GM12878 (cell line): ENCODE data around the gene HSPE1. TPM values are rescaled to one million over a fixed set of nuclear protein-coding genes. Genes with fewer than 3 reads are reported as not detected.

Experiments used
- ATAC-seq: fragments of 200-7000 bp; cut with Tn5 transposase; 3 replicates; pipeline ENCODE4 v1.9.1; 2020; ENCODE audit warnings: mild to moderate bottlenecking, moderate library complexity
- BruUV-seq: library from RNA; stranded (reverse); fragments of 400-500 nt; replicated peaks from 2 replicates; lab custom pipeline; 2021; lab: Mats Ljungman, UMichigan
- CTCF ChIA-PET: fragments of 300-600 bp; sonication (Branson Sonifier 250); formaldehyde crosslinking; extraction: SDS; loops from one replicate; lab custom pipeline; 2021; ENCODE audit warnings: inconsistent platforms; lab: Yijun Ruan, JAX
- POLR2A ChIA-PET: fragments of 350-600 bp; formaldehyde crosslinking; extraction: SDS; loops from one replicate; lab custom pipeline; 2021; ENCODE audit warnings: inconsistent platforms; lab: Charles Lee
- RAD21 ChIA-PET: fragments of 300-600 bp; sonication (Branson Sonifier 250); formaldehyde crosslinking; loops from one replicate; lab custom pipeline; 2023; ENCODE audit warnings: antibody characterized with exemption; ENCODE audit not compliant: unreplicated experiment; lab: Charles Lee
- SMC1A ChIA-PET: fragments of 300-600 bp; sonication (Branson Sonifier 250); formaldehyde crosslinking; loops from one replicate; lab custom pipeline; 2023; ENCODE audit not compliant: unreplicated experiment, uncharacterized antibody; lab: Charles Lee
- DNase-seq: peaks from one replicate; pipeline ENCODE4 v3.0.0-alpha.2; 2011; ENCODE audit warnings: low read depth, low spot score
- FAIRE-seq: peaks from 3 replicates; lab custom pipeline; 2011; peaks lifted over from hg19 to GRCh38; lab: Jason Lieb, UNC
- H2AFZ ChIP-seq: 2 replicates; pipeline ENCODE4 v1.6.0; 2011; ENCODE audit warnings: low read depth, low read length, control low read depth; ENCODE audit not compliant: control insufficient read depth
- H3K27ac ChIP-seq: 2 replicates; pipeline ENCODE4 v1.5.1; 2011; ENCODE audit warnings: control low read depth; ENCODE audit not compliant: control insufficient read depth, insufficient read depth
- H3K27me3 ChIP-seq, 2 experiments: replicated peaks in 1 of 2; 2 replicates each; pipeline versions ENCODE4 v1.6.0 to v1.6.1; 2011; ENCODE audit warnings: low read length in 1 of 2; ENCODE audit not compliant: control insufficient read depth in 2 of 2, insufficient read depth in 2 of 2
- H3K36me3 ChIP-seq, 2 experiments: 2 replicates each; pipeline ENCODE4 v1.5.1; 2011; ENCODE audit warnings: low read length in 1 of 2; ENCODE audit not compliant: control insufficient read depth in 2 of 2, insufficient read depth in 2 of 2
- H3K4me1 ChIP-seq: 2 replicates; pipeline ENCODE4 v1.6.1; 2011; ENCODE audit warnings: mild to moderate bottlenecking, low read length, moderate library complexity, mixed read lengths; ENCODE audit not compliant: control insufficient read depth, insufficient read depth
- H3K4me2 ChIP-seq: 2 replicates; pipeline ENCODE4 v1.6.0; 2011; ENCODE audit warnings: control low read depth; ENCODE audit not compliant: control insufficient read depth, insufficient read depth
- H3K4me3 ChIP-seq: fragments of 200-600 bp; sonication (generic); 2 replicates; pipeline ENCODE4 v1.5.1; 2016
- H3K79me2 ChIP-seq: 2 replicates; pipeline ENCODE4 v1.6.0; 2011; ENCODE audit warnings: low read length; ENCODE audit not compliant: control insufficient read depth, insufficient read depth
- H3K9ac ChIP-seq: 2 replicates; pipeline ENCODE4 v1.8.0; 2011; ENCODE audit warnings: low read length, control low read depth, mixed read lengths; ENCODE audit not compliant: control insufficient read depth, insufficient read depth
- H3K9me3 ChIP-seq: replicated peaks from 3 replicates; pipeline ENCODE4 v1.5.1; 2011; ENCODE audit warnings: mild to moderate bottlenecking, low read length; ENCODE audit not compliant: control insufficient read depth, insufficient read depth
- H4K20me1 ChIP-seq: 2 replicates; pipeline ENCODE4 v1.6.0; 2011; ENCODE audit not compliant: control insufficient read depth, insufficient read depth
- ETV6 ChIP-seq, 2 experiments: fragments of 450-650 bp in 1 of 2; IDR thresholded peaks in 1 of 2; conservative IDR thresholded peaks in 1 of 2; 2 replicates each; pipeline ENCODE4 v1.6.1; 2014; ENCODE audit warnings: antibody characterized with exemption in 1 of 2, borderline replicate concordance in 1 of 2, low read depth in 1 of 2, mild to moderate bottlenecking in 1 of 2, moderate library complexity in 1 of 2
- FOS ChIP-seq: IDR thresholded peaks from 3 replicates; pipeline ENCODE4 v1.6.1; 2011; ENCODE audit warnings: borderline replicate concordance; ENCODE audit not compliant: insufficient read length; ENCODE audit errors: extremely low read depth
- HDAC6 ChIP-seq: fragments of 200-600 bp; sonication (generic); IDR thresholded peaks from one replicate; pipeline ENCODE4 v1.8.0; 2017; ENCODE audit warnings: antibody characterized with exemption; ENCODE audit not compliant: unreplicated experiment
- JUNB ChIP-seq: IDR thresholded peaks from 2 replicates; pipeline ENCODE4 v1.6.1; 2016; ENCODE audit warnings: antibody characterized with exemption, mild to moderate bottlenecking
- KDM1A ChIP-seq: fragments of 200-600 bp; sonication (generic); IDR thresholded peaks from 2 replicates; pipeline ENCODE4 v1.6.1; 2016; ENCODE audit warnings: borderline replicate concordance
- MTA2 ChIP-seq: fragments of 450-650 bp; IDR thresholded peaks from 2 replicates; pipeline ENCODE4 v1.6.1; 2016; ENCODE audit warnings: low read depth, mild to moderate bottlenecking, moderate library complexity
- POLR2AphosphoS2 ChIP-seq: IDR thresholded peaks from 2 replicates; pipeline ENCODE4 v1.6.1; 2011; ENCODE audit warnings: low read depth, mild to moderate bottlenecking, low read length, improper control_type of control experiment, moderate library complexity
- POU2F2 ChIP-seq: IDR thresholded peaks from 3 replicates; pipeline ENCODE4 v1.6.1; 2011; ENCODE audit warnings: low read depth, mild to moderate bottlenecking, low read length, borderline replicate concordance
- RBBP5 ChIP-seq: fragments of 200-600 bp; sonication (generic); conservative IDR thresholded peaks from 2 replicates; pipeline ENCODE4 v1.6.1; 2016
- RCOR1 ChIP-seq: conservative IDR thresholded peaks from 2 replicates; pipeline ENCODE4 v1.6.1; 2012; ENCODE audit warnings: low read depth, low read length, improper control_type of control experiment
- SP1 ChIP-seq: IDR thresholded peaks from one replicate; pipeline ENCODE4 v1.6.1; 2011; ENCODE audit warnings: low read depth, low read length
- SREBF2 ChIP-seq: IDR thresholded peaks from 2 replicates; pipeline ENCODE4 v1.6.1; 2012; ENCODE audit warnings: mild to moderate bottlenecking, low read length
- WGBS: methylation state at CpG from one replicate; pipeline ENCODE4 v1.1.6; 2016; ENCODE audit warnings: low lambda C conversion rate; ENCODE audit not compliant: insufficient replicate concordance, insufficient coverage; ENCODE audit errors: missing lambda C conversion rate; 5-methylcytosine and 5-hydroxymethylcytosine counted together
- in situ Hi-C: fragments of 300-500 bp; cut with MboI; formaldehyde crosslinking; loops from 9 replicates; pipeline ENCODE4 v1.14.3; 2018; ENCODE audit warnings: mixed read lengths
- intact Hi-C: fragments of 100-400 bp; cut with micrococcal nuclease; formaldehyde crosslinking; loops from one replicate; pipeline ENCODE4 v1.14.2; 2022; ENCODE audit not compliant: unreplicated experiment
- polyA plus RNA-seq, 11 experiments: library from polyadenylated mRNA; depleted of rRNA in 4 of 11; unstranded in 6 of 11; stranded (reverse) in 5 of 11; fragments of >200 nt; fragmentation: Nextera tagmentation in 4 of 11; fragmentation: Illumina TruSeq in 1 of 11; extraction: Ambion mirVana in 4 of 11; extraction: Trizol in 1 of 11; gene quantifications; 1 replicate in 1 of 11; 2 replicates in 10 of 11; pipeline versions ENCODE4 v1.2.1 to v1.2.3, GENCODE V29; 2011 to 2016; ENCODE audit warnings: inconsistent platforms in 2 of 11, missing spikeins in 2 of 11, low read depth in 1 of 11
- total RNA-seq, 4 experiments: library from RNA; depleted of rRNA in 3 of 4; stranded (reverse); fragments of >200 nt in 3 of 4; fragmentation: Illumina TruSeq in 1 of 4; extraction: Trizol in 1 of 4; gene quantifications; 2 replicates each; pipeline versions ENCODE4 v1.2.1 to v1.2.3, GENCODE V29; 2013 to 2021
- TF ChIP-seq, protein P1 (sequence below): IDR thresholded peaks from 2 replicates; pipeline ENCODE4 v1.6.1; 2011; ENCODE audit warnings: mild to moderate bottlenecking, low read depth, low read length, moderate library complexity; ENCODE audit not compliant: insufficient replicate concordance
- TF ChIP-seq, protein P2 (sequence below): IDR thresholded peaks from 2 replicates; pipeline ENCODE4 v1.6.1; 2012; ENCODE audit warnings: low read depth, low read length, improper control_type of control experiment

The HSPE1 gene
- total and polyA plus RNA-seq, 10 of the 15 experiments (the other 5 are each of a cell fraction or from before 2014, with no cell fraction given): 180 to 1,096 (median 505) TPM

DNA sequence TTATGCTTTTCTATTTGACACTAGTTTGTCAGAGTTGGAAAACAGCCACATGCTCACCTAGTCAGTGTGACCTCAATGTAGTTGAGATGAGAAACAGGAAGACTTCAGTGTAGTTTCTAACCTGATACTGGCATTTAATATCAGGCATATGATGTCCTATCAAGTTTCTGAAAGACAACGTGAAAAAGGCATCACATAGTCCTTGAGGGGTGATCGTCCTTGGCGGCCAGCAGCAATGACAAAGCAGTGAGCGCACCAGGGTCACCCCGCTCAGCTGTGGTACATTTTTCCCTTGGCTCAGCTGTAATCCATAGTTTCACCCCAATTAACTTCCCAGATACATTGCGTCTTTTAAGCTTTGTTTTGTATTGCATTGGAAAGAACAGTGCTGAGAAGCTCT, 4.3 kb downstream of the HSPE1 start:
- no peak for FAIRE-seq
- ChIA-PET POLR2A (interaction anchor here (0.6 to 12.1 kb wide), 3 partner anchors 10 to 1377 kb away, joined by 3 to 156 read pairs (median 3); partner anchors contain the start of gene MOB4), RAD21 (interaction anchor here (1.1 kb wide), 1 partner anchor 73 kb away, joined by 4 read pairs; no protein-coding TSS in a partner anchor), SMC1A (interaction anchor here (0.7 kb wide), 1 partner anchor 552 kb away, joined by 3 read pairs; no protein-coding TSS in a partner anchor), CTCF (interaction anchor here (0.6 kb wide), 1 partner anchor 54 kb away, joined by 3 read pairs; no protein-coding TSS in a partner anchor)
- Histone ChIP-seq H3K4me1 (no peaks in the 10 kb centered on the region), H3K27ac (no peak overlapping the region), H3K9ac (no peak overlapping the region), H2AFZ (no peak overlapping the region), H3K9me3 (no peaks in the 10 kb centered on the region), H3K4me2 (no peak overlapping the region), H3K4me3 (no peak overlapping the region), H3K79me2 (peaks cover 49% of the 10 kb centered on the region), H3K27me3 (no peaks in the 10 kb centered on the region), H3K36me3 (peaks cover 2 to 17% of the 10 kb centered on the region in 2 experiments), H4K20me1 (no peaks in the 10 kb centered on the region)
- TF ChIP-seq POLR2AphosphoS2: 0 out of 2 replicates have a peak, but pooled peaks have one; percentile 41
- TF ChIP-seq POU2F2: no peak
- WGBS: 87% methylated on average over 6 of the region's 6 CpGs
- in situ Hi-C loops: no loop called here
- no peak for DNase-seq
- BruUV-seq: no TSS peak
- intact Hi-C loops: no loop called here
- ATAC-seq: no peak

DNA sequence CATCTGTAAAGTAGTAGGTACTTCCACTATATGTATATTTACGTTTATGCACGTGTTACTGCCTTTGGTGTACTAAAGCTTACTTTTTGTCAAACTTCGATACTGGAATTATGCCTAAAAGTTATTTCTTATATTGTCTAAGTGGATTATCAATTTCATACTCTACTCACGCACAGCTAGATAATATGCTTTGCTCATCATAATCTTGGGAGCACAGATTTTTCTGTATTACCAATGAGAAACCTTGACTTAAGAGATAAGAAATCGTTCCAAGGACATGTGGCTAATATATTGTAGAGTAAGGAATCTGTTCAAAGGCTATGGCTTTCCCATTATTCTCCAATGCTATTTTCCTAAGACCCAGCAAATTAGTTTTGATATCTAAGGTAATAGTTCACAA, 6.5 kb downstream of the HSPE1 start:
- ChIA-PET POLR2A (interaction anchor here (1.0 to 12.1 kb wide), 3 partner anchors 8 to 72 kb away, joined by 3 to 156 read pairs (median 3); partner anchors contain the start of genes COQ10B, MOB4 and SF3B1), RAD21 (no interaction called here), CTCF (interaction anchor here (1.4 to 1.8 kb wide), 2 partner anchors 10 to 93 kb away, joined by 4 to 5 read pairs; no protein-coding TSS in a partner anchor), SMC1A (interaction anchor here (0.6 to 1.7 kb wide), 6 partner anchors 8 to 198 kb away, joined by 3 to 6 read pairs (median 3); partner anchors contain the start of gene MARS2)
- Histone ChIP-seq H3K4me3 (no peak overlapping the region), H3K9ac (no peak overlapping the region), H3K27me3 (no peaks in the 10 kb centered on the region), H3K27ac (no peak overlapping the region), H4K20me1 (no peaks in the 10 kb centered on the region), H3K4me2 (no peak overlapping the region), H3K9me3 (no peaks in the 10 kb centered on the region)
- BruUV-seq: no TSS peak
- no peak for DNase-seq
- TF ChIP-seq JUNB (no peak), SP1 (no peak), MTA2 (no peak), FOS (no peak), KDM1A (no peak), ETV6 (conservative IDR thresholded peaks at IDR 0.05 in 1 of 2, IDR thresholded peaks at IDR 0.05 in 1 of 2; ENCODE audit: borderline replicate concordance in 1 of 2, low read depth in 1 of 2) (no peak), HDAC6 (no peak), RBBP5 (no peak), SREBF2 (no peak), RCOR1 (no peak)
- TF ChIP-seq, protein P1, sequence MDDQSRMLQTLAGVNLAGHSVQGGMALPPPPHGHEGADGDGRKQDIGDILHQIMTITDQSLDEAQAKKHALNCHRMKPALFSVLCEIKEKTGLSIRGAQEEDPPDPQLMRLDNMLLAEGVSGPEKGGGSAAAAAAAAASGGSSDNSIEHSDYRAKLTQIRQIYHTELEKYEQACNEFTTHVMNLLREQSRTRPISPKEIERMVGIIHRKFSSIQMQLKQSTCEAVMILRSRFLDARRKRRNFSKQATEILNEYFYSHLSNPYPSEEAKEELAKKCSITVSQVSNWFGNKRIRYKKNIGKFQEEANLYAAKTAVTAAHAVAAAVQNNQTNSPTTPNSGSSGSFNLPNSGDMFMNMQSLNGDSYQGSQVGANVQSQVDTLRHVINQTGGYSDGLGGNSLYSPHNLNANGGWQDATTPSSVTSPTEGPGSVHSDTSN: no peak
- TF ChIP-seq, protein P2, sequence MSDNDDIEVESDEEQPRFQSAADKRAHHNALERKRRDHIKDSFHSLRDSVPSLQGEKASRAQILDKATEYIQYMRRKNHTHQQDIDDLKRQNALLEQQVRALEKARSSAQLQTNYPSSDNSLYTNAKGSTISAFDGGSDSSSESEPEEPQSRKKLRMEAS: no peak
- TF ChIP-seq, all 136 proteins: peak for 0
- no peaks in the 10 kb centered on the region for H3K4me1 ChIP-seq
- peaks cover 32% of the 10 kb centered on the region for H3K79me2 ChIP-seq
- intact Hi-C loops (no loop called here), in situ Hi-C loops (no loop called here)
- WGBS: 80% methylated on average over 5 of the region's 5 CpGs
- H3K36me3 ChIP-seq: peaks cover 2 to 17% of the 10 kb centered on the region in 2 experiments
- no peak overlapping the region for H2AFZ ChIP-seq
- FAIRE-seq (no peak), ATAC-seq (no peak)
